Thoracic aorta endothelial cell (primary cell): ENCODE data around the gene PPM1M. TPM values are rescaled to one million over a fixed set of nuclear protein-coding genes. Genes with fewer than 3 reads are reported as not detected.

Source experiments
- small RNA-seq: library from RNA; depleted of rRNA; stranded (forward); fragments of <200 nt; gene quantifications from one replicate; pipeline ENCODE3, GENCODE V24; 2012
- total RNA-seq: library from RNA; depleted of rRNA; stranded (reverse); fragments of >200 nt; gene quantifications from 2 replicates; pipeline ENCODE4 v1.2.3, GENCODE V29; 2012

PPM1M gene, protein sequence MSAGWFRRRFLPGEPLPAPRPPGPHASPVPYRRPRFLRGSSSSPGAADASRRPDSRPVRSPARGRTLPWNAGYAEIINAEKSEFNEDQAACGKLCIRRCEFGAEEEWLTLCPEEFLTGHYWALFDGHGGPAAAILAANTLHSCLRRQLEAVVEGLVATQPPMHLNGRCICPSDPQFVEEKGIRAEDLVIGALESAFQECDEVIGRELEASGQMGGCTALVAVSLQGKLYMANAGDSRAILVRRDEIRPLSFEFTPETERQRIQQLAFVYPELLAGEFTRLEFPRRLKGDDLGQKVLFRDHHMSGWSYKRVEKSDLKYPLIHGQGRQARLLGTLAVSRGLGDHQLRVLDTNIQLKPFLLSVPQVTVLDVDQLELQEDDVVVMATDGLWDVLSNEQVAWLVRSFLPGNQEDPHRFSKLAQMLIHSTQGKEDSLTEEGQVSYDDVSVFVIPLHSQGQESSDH
- 11.3 and 12.0 TPM in 2 replicates for total RNA-seq

DNA sequence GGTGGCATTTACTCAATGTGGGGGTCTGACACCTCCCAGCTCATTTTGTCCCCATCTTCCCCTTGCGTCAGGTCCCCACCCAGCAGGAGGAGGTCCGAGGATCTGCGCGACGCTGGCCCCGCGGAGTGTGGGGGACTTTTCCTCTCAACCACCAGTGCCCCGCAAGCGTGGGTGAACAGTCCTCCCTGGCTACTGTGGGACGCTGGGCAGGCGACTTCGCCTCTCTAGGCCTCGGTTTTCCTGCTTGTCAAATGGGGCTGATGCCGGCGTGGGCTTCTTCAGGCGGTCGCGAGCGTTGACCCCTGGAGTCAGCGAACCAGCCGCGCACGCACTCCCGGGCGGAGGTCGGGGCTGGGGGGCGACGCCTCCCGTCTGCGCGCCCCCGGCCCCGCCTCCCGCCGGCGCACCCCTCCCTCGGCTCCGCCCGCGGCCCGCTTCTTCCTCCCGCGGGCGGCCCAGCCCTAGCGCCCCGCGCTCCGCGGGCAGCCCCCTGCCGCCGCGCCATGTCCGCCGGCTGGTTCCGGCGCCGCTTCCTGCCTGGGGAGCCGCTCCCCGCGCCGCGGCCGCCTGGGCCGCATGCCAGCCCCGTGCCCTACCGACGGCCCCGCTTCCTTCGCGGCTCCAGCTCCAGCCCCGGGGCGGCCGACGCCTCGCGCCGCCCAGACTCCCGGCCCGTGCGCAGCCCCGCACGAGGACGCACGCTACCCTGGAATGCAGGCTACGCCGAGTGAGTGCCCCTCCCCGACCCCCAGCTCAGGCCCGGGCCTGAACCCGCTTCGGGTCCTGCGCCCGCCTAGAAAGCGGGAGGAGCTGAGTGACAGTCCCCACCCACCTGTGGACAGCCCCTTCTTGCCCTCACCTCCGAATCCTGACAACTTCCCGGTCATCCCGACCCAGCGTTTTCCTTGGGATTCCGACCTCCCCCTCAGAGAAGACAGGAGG, at the start of gene PPM1M:
Gene PPM1M (plus strand): TSS at position 438 of the 942 bp plus-strand sequence. CDS start 66 bp downstream, at position 504.

GRCh38 chr3:52197842-52198625, 47.5 kb upstream of the PPM1M start, which contains the start of gene ALAS1:
TSS of gene ALAS1 (plus strand) at chr3:52198160. CDS start at chr3:52199242, 1,082 bp downstream.

DNA sequence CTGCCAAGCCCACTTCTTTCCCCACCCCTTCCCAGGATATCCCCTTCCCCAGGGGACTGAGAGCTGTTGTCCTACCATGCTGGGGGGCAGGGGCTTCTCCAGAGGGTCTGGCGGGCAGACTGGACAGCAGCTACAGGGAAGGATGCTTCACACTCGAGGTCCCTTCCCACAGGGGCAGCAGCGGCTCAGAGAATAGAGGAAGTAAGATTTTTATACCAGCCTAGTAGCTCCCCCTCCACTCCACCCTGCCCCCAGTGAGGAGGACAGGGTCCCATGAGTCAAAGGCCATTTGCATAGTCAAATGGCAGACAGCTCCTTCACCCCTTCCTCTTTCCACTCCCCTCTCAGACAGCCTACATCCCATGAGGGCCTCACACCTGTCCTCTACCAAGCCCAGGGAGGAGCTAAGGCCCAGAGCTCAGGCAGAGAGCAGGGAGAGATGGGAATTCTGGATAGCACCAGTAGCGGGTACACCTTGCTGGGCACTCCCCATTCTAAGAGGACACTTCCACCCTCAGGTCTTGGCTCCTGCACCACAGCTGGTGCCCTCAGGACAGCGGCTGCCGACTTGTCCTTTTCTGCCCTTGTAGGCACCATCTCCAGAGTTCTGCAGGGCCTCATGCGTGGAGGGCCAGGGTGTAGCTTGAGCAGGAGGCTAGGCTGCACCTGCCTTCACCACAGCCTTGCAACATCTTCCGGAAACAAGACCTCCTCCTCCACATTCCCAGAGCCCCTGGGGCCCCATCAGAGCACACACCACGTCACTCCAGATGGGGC, 19.9 kb upstream of the PPM1M start, which contains the start of gene TLR9:
Gene TLR9 (minus strand): TSS at position 194 of the 777 bp plus-strand sequence. CDS start 116 bp downstream, at position 78.

GRCh38 chr3:52238761-52239701, 6.5 kb upstream of the PPM1M start, which contains the start of gene TWF2:
TSS of gene TWF2 (minus strand) at chr3:52239158. CDS start at chr3:52239016, 142 bp downstream.

DNA sequence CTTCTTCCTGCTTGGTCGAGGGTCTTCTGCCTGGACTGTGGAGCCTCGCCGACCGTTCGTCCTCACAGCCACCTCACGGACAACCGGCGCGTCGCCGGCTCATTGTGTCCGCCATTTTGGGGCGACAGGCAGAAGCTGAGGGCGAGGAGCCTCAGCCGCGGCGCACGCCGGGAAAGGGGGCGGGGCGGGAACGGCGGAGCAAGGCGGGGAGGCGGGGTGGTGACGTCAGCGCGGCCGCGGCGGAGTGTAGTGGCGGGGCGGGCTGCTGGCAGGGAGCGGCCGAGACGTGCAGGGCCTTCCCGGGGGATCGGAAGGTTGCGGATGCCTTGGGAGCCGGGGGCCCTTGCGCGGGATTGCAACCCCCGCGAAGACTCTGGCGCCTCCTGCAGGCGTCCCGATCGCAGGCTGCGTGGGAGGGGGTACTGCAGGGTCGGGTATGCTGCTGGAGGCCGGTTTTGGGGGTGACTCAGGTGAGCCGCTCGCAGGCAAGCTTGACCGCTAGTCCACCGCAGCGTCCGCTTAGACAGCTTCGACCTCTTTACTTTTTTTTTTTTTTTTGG, 33.0 kb downstream of the PPM1M start, which contains the start of gene WDR82:
Gene WDR82 (minus strand): TSS at position 140 of the 560 bp plus-strand sequence. CDS start 288 bp downstream, outside the sequence.

Small RNA genes within 50 kb of the gene (small RNA-seq; reads per million reads assigned to genes)
- gene MIR135A1 (not detected), gene MIRLET7G (1,235 reads per million, percentile 100 among the genes with 10 or more reads in this experiment)

Other genes starting within 250 kb of the PPM1M start
- 968 and 1,125 TPM in 2 replicates for gene RPL29, start 249.9 kb upstream of the PPM1M start, total RNA-seq
- 16.9 and 23.2 TPM in 2 replicates for gene DUSP7, start 189.2 kb upstream of the PPM1M start, total RNA-seq
- 8.0 and 12.6 TPM in 2 replicates for gene POC1A, start 91.3 kb upstream of the PPM1M start, total RNA-seq
- gene ALAS1, start 47.6 kb upstream of the PPM1M start, total RNA-seq, result 57.6 and 71.7 TPM in 2 replicates
- gene TLR9, start 20.1 kb upstream of the PPM1M start, total RNA-seq, result under 0.01 TPM in 1 of 2 replicates, not detected in the other
- 124 and 136 TPM in 2 replicates for gene TWF2, start 6.6 kb upstream of the PPM1M start, total RNA-seq
- gene WDR82, start 32.9 kb downstream of the PPM1M start, total RNA-seq, result 74.7 and 80.6 TPM in 2 replicates
- 16.4 TPM in 2 replicates for gene GLYCTK, start 42.1 kb downstream of the PPM1M start, total RNA-seq
- 2.7 and 2.9 TPM in 2 replicates for gene DNAH1, start 70.6 kb downstream of the PPM1M start, total RNA-seq
- 51.5 and 65.0 TPM in 2 replicates for gene BAP1, start 164.2 kb downstream of the PPM1M start, total RNA-seq
- gene PHF7, start 164.9 kb downstream of the PPM1M start, total RNA-seq, result 6.9 and 7.0 TPM in 2 replicates
- 4.0 and 9.8 TPM in 2 replicates for gene SEMA3G, start 199.3 kb downstream of the PPM1M start, total RNA-seq
- gene TNNC1, start 208.3 kb downstream of the PPM1M start, total RNA-seq, result 0.27 TPM in 1 of 2 replicates, not detected in the other
- 82.6 and 92.1 TPM in 2 replicates for gene NISCH, start 209.8 kb downstream of the PPM1M start, total RNA-seq
- gene STAB1, start 249.6 kb downstream of the PPM1M start, total RNA-seq, result 213 and 215 TPM in 2 replicates